G401.6 (cell line): ENCODE data around the gene CYFIP1.

Experiments used
- FAIRE-seq: peaks from 2 replicates; lab custom pipeline; 2012; peaks lifted over from hg19 to GRCh38; lab: Jason Lieb, UNC

CYFIP1 gene

DNA sequence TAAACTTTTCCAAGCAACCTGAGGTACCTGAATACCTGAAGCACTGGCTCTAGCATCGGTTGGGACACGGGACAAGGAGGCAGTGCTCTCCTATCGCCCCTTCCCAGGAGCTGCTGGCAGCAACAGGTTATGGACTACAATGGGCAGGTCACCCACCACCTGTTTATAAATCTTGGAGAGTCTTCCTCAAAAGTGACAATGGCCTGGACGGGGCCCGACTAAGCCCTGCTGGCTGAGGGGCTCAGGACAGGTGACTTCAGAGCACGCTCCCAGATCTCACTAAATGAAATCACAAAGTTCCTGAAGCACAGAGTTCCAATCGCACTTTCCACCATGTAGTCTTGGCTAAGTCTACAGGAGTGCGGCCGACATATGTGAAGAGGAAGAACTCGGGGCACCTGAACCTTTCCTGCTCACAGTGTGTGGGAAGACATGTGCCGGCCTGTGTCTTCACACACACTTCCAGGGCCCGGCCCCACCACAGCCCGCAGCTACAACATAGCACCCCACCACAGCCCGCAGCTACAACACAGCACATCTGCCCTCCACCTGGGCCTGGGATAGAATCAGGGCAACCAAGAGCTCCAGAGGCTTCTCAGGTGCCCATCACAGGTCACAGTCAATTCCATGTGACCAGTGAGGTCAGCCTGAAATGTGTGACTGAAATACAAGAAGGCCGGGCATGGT, 12.9 kb downstream of the CYFIP1 start:
- no peak for FAIRE-seq

DNA sequence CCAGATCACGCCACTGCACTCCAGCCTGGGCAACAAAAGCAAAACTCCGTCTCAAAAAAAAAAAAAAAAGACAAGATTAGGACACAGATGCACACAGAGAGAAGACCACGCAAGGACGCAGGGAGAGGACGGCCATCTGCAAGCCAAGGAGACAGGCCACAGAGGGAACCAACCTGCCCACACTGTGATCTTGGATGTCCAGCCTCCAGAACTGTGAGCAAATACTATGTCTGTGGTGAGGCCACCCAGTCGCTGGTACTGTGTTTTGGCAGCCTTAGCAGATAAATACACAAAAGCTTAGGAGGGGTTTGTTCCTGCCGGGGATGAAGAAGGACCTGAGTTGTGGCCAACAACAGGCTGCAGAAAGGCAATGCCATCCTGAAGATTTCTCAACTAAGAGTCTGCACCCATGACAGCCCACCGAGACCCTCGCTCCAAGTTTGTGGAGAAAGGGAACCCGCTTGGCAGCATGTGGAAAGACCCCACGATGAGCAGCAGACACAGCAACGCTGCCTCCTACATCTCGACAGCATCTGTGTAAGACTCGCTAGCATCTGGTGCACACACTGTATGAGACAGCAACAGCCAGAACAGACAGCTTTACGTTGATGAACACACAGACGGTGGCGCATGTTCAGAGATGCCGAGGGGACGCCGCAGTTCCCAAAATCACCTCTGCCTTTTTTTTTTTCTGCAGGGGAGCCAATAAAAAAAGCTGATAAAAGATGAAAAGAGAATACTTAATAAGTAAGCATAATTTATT, 13.7 kb downstream of the CYFIP1 start:
- FAIRE-seq, result no peak

DNA sequence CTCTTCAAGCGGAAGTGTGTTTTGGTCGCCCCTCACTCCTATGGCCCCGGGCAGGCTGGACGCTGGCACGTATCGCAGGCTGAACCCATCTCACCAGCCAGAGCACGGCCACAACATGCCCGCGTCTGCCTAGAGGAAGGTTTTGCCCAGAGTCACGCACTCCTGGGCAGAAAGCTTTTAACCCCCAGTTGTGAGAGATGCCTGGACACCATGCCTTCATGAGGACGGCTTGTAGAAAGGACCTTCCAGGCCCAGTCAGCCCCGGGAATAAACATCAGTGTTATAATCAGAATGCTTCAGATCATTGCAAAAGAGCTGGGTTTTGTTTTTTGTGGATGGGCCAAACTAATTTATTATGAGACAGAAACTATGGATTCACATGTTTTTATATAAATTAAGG, 16.5 kb downstream of the CYFIP1 start:
- FAIRE-seq, result no peak

- FAIRE-seq, result no peak
Measured at GRCh38 chr15:22962611-22963010, 17.6 kb downstream of the CYFIP1 start.

GRCh38 chr15:22961762-22962161, 18.4 kb downstream of the CYFIP1 start:
- FAIRE-seq, result no peak

GRCh38 chr15:22960556-22960955, 19.6 kb downstream of the CYFIP1 start:
- no peak for FAIRE-seq

- no peak for FAIRE-seq
Measured at GRCh38 chr15:22960126-22960525, 20.0 kb downstream of the CYFIP1 start.

DNA sequence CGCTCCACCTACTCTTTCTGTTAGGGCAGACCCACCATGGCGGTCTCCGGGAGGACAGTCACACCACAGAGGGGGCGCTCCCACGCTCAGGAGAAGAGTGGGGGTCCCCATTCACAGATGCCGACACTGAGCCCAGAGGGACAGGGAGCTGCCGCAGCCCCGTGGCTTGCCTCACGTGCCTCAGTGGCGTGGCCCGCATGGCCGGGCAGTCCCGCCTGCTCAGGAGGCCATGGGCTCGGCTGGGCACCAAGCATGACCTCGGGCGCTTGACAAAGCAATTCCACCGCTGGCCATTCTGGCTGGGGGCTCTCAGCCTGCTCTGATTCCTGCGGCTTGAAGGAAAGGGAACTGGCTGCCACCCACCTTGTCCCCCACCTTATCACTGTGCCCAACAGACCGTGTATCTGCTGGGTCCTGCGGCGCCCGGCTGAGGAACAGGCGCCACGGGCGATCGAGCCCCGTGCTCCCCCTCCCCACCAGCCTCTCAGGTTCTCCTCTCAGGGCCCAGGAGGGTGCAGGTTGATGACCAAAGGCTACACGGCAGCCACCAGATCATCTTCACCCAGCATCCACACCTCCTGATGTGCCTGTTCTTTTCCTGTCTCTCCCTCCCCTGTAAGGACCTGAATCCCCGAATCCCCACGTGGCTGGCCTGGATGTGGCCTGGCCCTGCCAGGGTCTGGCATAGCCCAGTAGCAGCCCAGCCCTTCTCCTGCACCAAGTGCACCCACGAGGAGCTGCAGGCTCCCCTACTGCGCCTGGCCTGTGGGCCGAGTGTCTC, 20.7 kb downstream of the CYFIP1 start:
- no peak for FAIRE-seq

DNA sequence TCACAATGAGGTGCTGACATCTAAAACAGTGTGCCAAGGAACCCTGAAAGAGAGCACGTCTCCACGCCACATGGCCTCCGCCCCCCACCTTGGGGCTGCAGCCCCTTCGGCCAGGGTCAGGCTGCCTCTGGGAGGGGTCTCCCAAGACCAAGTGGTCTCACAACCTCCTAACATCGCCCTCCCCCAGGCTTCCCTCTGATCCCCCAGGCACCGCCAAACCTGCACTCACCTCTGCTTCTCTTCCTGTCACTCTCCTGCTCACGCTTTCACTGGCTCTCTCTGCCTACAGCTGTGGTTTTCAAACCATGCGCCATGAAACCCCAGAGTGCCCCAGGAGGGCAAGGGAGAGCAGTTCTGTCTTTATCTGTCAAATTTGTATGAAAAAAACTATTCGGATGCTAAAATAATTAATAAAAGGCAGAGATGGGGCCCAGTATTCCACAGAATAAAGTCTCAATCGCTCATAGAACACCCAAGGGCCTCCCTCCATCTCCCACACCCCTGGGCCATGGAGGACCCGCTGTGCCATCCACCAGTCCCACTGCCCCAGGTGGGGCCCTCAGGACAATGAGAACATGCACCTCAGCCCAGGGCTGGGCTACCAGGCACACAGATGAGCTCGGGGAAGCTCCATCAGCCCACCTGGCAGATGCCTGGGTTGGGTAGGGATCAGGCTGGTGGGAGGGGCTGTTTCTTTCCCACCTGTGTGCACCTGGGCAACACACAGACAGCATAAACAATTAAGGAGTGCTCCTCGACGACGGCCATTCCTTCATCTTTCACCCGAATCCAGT, 21.5 kb downstream of the CYFIP1 start:
- FAIRE-seq, result no peak

GRCh38 chr15:22956978-22957260, 23.2 kb downstream of the CYFIP1 start:
- no peak for FAIRE-seq

DNA sequence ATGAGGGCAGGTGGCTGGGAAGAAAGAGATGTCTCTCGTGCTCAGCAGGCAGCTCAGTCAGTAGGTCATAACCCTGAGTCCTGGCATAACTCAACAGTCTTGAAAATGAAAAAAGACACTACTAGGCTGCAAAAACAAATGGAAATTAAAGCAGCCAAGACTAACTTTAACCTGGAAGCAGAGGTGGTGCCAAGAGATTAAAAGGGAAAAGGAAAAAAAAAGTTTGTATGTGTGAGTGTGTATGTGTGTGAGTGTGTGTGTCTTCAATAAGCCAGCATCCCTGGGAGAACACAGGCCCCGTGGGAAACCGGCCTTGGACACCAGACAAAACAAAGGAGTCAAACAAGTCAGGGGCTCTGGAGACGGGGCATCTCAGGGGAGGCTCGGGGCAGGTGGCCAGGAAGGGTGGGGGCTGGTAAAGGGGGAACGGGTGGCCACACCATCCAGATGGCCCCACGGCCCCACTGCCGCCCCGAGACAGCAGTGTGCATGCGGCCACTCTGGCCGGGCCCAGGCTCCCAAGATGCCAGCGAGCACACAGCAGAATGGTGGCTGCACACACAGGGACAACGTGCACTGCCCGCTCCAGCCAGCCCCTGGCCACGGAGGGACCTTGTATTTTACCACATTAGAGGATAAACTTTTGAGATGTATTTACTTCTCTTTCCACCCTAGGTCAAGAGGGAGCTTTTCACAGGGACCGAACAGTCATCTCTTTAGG, 23.8 kb downstream of the CYFIP1 start:
- FAIRE-seq, result no peak

DNA sequence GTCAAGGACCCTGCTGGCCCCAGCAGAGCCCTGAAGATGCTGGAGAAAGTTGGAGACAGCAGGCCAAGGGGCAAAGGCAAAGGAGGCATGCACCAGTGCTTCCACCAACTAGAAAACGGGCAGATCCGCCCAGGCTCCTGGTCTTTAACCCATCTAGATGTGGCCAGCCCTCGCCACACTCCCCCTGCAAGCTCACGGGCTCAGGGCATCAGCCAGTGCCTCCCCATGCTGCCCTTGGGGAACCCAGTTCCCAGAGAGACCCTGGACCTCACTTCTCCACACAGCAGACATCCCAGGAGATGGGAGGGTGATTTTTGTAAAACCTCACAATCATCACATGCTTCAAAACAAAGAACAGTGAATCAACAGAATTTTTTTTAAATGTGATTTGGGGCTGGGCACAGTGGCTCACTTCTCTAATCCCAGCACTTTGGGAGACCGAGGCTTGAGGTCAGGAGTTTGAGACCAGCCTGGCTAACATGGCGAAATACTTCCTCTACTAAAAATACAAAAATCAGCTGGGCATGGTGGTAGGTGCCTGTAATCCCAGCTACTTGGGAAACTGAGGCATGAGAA, 24.5 kb downstream of the CYFIP1 start:
- FAIRE-seq, result no peak

GRCh38 chr15:22954798-22955543, 25.2 kb downstream of the CYFIP1 start:
- no peak for FAIRE-seq

- FAIRE-seq, result no peak
Measured at GRCh38 chr15:22954326-22954725, 25.8 kb downstream of the CYFIP1 start.

DNA sequence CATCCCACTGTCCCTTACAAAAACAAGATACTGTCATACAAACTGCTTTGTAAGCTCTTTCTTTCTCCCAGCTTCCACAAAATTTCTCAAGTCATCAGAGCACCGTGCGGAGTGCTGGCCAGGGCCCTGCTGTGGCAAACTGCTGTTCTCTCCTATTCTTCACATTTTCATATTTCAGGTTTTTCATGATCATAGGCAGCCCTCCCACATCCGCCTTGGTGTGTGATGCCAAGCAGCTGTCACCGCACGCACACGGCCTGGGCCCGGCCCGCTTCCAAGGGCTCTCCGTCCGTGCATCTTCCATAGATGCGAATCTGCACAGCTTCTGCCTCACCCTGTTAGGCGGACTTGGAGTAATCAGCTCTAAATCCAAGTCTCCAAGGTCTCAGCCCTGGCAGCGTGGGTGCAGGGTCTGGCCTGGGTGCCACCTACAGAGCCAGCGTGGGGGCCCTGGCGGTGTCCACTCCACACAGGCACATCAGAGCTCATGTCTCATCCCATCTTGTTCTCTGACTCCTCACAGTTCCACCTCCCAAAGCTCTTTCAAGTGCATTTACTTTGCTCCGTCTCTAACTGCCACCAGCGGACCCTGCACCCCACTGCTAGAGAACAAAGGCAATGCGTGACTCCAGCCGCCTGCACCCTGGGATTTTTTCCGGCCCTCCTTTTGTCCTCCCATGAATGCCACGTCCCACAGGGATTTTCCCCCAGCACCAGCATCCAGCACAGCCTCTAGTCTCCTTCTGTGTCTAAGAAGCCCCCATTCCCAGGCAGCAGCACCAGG, 27.2 kb downstream of the CYFIP1 start:
- FAIRE-seq, result no peak

GRCh38 chr15:22951381-22952280, 28.5 kb downstream of the CYFIP1 start:
- no peak for FAIRE-seq

- no peak for FAIRE-seq
Measured at GRCh38 chr15:22951031-22951380, 29.2 kb downstream of the CYFIP1 start.

DNA sequence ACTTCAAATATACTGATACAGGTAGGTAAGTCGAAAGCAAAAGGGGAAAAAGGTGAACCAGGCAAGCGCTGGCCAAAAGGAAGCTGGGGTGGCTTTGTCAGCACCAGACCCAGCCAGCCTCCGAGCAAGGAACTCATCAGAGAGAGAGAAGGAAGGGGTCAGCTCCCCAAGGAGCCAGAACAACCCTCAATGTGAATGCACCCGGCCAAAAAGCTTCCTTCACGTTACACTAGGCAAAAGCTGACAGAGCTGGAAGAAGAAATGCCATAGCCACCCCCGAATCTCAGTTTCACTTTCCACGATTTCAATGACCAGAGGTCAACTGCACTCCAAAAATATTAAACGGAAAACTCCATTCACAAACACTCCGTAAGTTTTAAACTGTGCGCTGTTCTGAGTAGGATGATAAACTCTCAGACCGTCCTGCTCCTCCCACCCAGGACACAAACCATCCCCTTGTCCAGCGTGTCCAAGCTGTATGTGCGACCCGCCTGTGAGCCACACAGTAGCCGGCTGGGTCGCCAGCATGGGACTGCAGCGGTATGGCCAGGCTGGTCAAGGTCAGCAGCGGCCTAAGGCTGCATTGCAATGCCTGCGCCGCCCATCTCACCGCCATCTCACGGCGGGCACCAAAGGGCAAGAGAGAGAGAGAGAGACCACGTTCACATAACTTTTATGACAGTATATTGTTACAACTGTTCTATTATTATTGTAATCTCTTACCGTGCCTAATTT, 29.7 kb downstream of the CYFIP1 start:
- no peak for FAIRE-seq
